GM10847 (cell line): ENCODE data around the gene VAV3.

Experiments
- POLR2A ChIP-seq: IDR thresholded peaks from 2 replicates; pipeline ENCODE4 v1.6.1; 2011; ENCODE audit not compliant: insufficient read length; ENCODE audit errors: extremely low read depth

VAV3 gene

DNA sequence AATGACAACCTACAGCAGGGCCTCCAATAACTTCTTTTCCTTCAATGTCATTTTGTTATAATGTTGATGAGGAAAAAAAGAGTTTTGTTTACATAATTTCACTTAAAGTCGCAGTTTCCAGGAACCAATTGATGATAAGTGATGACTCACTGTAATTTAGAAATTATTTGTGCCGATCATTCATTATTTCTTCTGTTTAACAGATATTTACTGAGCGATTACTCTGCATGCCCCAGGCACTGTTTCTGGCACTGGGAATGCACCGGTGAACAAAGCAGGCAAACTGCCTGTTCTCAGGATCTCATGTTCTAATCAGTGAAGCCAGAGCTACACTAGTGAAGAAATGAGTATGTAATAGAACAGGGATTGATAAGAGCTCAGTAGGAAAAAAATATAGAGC lies 420.7 kb downstream of the VAV3 start:
- no peak for TF ChIP-seq POLR2A

DNA sequence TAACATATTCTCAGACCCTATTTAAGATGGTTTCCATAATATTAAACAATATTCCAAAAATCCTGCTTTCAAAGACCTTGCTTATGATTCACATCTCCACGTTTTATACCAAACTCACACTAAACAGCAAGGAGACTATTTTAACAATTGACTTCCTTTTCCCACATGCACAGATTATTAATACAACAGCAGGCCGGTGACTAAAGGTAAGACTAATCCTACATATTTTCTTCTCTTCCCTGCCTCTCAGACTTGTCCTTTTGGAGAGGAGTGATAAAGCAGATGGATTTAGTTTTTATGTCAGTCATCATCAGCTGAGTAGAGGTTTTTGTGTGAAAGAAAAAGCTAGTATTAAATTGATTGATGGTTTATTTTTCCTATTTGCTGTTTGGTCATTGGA lies 423.6 kb downstream of the VAV3 start:
- no peak for TF ChIP-seq POLR2A

DNA sequence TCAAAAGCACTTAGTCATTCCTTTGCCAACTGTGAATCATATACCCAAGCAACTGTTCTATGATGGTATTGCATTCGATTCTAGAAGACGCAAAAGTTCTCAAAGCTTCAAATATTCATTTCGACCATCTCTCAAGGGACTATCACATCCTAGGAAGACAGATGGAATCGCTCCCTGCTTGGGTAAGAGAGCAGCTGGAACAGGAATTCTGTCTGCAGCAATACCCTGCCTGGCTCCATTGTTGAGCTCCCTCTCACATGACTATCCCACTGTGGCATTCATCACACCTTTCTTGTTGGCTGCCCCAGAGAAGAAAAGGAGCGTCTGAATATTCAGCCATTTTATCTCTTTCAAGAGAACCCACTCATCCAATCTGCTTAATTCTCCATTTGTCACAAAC lies 426.5 kb downstream of the VAV3 start:
- TF ChIP-seq POLR2A = no peak

DNA sequence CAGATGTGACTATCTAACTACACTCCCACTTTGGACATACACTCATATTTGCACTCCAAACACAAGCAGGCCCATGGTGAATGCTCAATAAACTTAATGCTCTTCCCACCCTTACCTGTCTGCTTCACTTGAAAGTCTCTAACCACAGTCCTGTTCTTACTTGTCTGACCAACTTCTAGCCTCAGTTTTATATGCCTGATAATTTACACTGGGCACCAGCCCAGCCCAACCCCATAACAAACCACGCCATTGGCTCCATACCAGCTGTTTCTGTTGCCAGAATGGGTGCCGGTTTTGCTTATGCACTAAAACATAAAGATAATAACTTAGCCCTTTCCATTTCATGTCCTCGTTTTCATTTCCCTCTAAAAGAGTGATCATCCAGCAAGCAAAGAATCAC lies 428.7 kb downstream of the VAV3 start:
- TF ChIP-seq POLR2A = no peak

DNA sequence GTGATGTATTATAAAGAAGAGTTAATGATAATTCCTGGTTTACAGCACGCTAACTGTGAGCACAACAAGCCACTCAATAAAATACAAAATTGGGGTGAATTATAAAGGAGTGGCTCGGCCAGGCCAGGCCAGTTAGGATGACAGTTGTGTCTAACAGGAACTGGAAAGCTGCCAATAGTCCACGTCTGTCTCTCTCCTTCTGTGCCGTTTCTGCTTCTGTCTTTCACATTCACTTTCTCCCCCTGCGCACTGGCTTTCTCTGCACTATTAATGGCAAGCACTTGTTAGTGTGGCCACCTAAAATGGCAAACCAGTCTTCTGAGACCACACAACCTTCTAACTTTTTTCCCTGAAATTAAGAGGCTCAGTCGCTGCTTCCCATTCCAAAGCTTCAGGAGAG lies 429.9 kb downstream of the VAV3 start:
- TF ChIP-seq POLR2A = no peak

DNA sequence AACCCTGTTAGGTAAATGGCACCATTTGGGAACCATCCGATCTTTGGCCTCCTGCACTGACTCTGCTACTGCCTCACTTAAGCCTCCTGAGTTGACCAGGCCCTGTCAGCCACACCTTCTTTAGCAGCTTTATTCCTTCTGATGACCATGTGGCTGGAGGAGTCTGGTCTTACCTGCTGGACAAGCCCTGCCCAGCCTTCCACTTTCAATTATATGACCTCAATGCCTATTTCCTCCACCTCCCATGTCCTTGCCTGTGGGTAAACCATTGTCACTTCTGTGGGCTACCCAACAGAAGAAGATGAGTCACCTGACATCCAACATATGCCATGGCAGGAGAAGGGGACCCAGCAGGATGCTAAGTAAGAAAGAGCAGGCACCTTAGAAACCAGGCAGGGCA lies 430.3 kb downstream of the VAV3 start:
- no peak for TF ChIP-seq POLR2A

DNA sequence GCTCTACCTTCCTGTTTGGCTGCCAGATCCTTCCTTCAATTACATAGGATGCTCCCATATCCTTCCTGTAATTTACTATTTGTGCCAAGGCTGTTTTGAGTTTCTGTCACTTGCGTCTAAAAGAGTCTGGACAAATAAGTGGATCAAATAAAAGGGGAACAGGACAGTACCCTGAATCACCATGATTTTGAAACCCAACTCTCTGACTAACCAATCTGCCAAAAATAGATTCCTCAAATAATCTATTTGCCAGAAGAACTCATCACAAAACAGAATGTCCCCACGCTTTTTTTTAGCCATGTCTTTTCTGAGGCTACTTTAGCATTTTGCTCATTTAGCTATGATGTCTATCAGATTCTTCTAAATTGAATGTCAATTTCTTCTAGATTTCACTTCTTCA lies 431.5 kb downstream of the VAV3 start:
- TF ChIP-seq POLR2A = no peak

DNA sequence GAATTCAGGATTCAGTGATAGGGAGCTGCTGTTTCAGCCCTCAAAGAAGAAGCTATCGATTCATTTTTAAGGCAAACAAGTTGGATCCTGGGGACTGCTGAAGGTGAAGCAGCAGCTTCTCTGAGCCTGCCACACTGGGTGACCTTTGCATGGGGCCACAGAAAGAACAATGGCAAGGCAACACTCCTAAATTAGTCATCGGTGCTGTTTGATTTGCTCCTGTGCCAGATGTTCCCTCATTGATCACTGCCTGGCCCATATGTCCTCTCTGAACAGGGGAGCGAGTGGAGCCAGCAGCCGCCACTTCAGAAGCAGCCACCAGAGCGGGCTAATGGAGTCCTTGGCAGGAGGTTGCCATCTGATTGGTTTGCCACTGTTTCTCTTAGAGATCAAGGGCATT lies 432.7 kb downstream of the VAV3 start:
- no peak for TF ChIP-seq POLR2A

DNA sequence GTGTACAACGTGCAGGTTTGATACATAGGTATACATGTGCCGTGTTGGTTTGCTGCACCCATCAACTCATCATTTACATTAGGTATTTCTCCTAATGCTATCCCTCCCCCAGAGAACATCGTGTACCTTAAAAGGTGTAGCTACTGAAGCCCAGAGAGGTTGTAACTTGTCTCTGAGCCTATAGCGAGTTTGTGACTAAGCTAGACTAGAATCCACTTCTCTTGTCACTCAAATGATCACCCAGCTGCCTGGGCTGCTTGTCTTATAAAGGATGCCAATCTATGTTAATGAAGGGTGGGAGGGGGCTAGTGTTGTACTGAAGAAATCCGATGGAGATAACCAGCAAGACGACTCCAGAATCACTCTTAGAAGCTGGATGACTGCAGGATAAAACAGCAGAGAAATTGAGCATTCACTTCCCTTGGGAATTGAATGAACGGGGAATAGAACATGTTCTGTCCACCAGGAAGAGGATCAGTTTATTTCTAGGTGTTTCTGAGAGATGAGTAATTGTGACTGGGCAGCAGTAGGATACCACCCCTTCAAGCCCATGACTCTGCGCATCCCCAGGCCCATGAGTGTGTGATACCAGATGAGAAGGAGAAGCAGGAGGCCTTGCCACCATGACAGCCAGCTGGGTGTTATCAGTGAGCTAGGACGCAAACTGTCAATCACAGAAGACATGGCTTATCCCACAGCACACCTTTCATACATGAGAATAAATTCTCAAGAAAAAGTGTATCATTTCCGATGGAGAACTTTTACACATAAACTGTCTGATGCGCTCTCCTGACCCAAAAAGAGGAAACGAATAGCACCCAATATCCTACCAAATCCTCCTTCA lies 433.7 kb downstream of the VAV3 start:
- TF ChIP-seq POLR2A = no peak

DNA sequence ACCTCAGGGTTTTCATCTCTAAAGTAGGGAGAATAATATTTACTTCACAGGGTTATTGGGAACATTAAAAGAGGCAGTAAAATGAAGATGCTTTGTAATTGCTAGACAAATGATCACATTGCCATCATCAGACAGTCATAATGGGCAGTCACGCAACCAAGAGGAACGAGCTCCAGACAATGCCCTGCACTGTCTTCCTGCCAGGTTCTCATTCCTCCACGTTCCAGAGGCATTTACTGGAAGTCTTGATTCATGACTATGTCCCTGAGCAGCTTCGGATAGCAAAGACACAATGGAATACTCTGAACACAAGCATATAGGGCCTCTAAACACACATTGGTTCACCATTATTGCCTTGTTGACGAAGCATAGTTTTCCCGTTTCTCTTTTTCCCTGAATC lies 434.4 kb downstream of the VAV3 start:
- no peak for TF ChIP-seq POLR2A

DNA sequence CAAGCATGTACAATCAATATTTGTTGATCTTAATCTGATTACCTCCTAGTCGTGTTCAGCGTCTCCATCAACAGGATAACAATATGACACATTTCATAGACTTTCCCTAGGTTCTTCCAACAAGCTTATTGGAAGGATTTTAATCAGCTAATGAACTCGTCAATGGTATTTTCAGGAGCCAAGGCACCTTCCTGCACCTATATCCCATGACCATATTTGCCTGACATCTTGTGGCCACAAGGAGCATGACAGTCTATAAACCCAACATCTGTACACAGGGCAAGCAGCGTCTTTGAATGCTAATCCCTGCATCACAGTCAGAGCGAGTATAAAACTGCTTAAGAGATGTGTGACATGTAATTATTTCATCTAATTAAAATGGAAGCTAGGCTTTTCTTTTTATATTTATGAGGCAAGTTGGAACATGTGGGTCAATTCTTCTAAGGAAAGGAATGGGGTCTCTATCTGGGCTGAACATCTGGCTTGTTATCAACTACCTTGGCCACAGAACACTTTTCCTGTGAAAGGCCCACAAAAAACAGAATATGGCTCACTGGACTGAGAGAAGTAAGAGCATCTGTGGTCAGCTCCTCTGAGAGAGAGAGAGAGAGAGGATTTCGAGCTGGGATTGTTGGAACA lies 435.4 kb downstream of the VAV3 start:
- no peak for TF ChIP-seq POLR2A

DNA sequence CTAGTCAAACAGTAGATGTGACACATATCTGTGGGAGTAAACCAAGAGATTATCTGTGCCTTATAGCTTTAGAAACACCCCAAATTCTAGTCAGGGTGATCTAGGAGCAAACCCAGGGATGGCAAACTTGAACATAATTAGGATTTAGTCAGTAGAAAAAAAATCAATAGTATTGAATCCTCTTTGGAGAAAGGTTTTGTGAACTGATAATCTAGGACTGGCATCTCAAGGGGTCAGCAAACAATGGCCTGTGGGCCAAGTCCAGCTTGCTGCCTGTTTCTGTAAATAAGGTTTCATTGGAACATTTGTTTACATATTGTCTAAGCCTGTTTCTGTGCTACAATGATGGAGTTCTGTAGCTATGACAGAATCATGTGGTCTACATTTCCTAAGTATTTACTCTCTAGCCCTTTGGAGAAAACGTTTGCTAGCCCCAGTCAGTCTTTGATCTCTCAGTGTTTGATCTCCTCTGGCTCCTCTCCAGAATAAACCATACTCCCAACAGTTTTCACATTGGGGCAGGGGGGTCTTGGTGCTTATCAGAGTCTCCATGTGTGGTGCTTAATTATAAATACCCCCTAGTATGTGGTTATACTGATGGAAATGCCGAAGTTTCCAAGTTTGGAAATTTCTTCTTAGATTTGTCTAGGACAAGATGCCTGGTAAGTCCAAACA lies 438.3 kb downstream of the VAV3 start:
- no peak for TF ChIP-seq POLR2A

DNA sequence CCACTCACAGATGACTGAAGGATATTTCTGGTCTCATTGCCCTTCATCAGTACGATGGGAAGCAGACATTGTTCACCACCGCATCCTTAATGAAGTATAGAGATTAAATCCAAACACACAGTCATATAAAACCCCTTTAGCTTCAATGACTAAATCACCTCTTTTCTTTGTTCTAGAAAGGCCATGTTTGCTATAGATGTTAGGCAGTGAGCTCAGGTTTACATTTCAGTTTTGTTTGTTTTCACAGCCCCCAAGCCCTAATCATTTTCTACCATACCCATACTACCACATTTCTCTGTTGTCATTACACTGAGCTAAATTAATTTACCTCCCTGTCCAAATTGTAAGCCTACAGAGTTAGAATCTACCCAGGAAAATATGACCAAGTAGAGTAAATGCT lies 439.0 kb downstream of the VAV3 start:
- TF ChIP-seq POLR2A = no peak

DNA sequence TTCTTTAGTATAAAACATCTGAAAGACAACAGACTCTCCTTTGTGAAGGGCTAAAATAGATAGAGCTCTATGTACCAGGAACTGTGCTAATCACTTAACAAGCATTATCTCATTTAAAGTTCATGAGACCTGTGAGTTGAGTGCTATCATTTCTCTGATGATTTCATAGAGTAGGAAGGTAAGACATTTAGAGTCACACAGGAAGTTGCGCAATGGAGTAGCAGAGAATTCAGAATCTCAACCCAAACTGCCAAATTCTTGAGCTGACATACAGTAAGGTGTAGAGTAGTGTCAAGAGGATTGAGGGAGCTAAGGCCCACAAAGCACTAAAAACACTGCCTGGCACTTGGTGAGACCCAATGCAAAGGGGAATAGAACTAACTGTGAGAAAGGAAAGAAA lies 439.8 kb downstream of the VAV3 start:
- no peak for TF ChIP-seq POLR2A

DNA sequence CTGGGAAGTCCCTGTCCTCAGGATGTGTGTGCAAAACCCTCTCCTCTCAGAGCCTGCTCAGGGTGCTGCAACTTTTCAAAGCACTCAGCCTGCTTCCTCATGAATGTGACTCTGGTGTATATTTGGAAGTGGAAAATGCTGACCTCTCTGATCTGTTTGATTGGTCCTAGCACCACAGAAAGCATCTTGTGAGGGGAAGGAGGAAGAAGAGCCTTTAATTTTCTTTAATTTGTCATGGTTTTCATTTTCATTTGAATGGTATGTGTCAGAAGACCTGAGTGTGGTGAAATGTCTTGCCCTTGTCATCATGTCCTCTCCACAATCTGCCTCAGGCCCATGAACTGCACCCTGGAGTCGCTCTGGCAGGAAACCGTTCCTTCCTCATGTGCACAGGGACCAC lies 440.7 kb downstream of the VAV3 start:
- TF ChIP-seq POLR2A = no peak

DNA sequence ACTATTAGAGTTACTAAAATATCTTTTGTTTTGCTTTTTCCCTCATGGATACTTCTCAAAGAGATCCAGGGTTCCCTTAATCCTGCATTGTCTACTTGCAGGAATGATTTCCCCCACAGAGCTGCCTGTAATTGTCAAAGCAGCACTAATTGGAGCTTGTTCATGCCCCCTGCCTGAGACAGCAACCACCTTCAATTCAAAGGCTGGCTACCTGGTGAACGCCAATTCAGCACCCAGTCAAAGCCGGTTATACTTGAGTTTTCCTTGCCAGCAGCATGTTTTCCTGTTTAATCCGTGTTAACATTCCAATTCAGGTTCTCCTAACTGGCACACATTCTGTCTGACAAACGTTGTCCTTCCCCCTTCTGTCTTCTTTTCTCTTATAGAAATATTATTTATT lies 441.2 kb downstream of the VAV3 start:
- TF ChIP-seq POLR2A = no peak
